NCI-H2227 treated with DMSO at 0.1 percent for 48 hours (cell line): Measurements from ENCODE around the gene LIM2.

Source experiments
- DNase-seq: peaks from one replicate; lab custom pipeline; 2025; lab: John Stamatoyannopoulos, UW

Gene LIM2

GRCh38 chr19:51396175-51396574, 8.4 kb upstream of the LIM2 start:
- DNase-seq, result no peak

- peak; percentile 89 for DNase-seq
Measured at GRCh38 chr19:51394050-51394836, 6.5 kb upstream of the LIM2 start.

- DNase-seq, result no peak
Measured at GRCh38 chr19:51392701-51393100, 4.9 kb upstream of the LIM2 start.

- no peak for DNase-seq
Measured at GRCh38 chr19:51391073-51391611, 3.4 kb upstream of the LIM2 start.

GRCh38 chr19:51389143-51389542, 1.4 kb upstream of the LIM2 start:
- no peak for DNase-seq

GRCh38 chr19:51386882-51387520, 773 bp downstream of the LIM2 start:
- no peak for DNase-seq

GRCh38 chr19:51382004-51382403, 5.8 kb downstream of the LIM2 start:
- DNase-seq, result no peak

GRCh38 chr19:51380379-51380778, 7.4 kb downstream of the LIM2 start:
- DNase-seq, result no peak

DNA sequence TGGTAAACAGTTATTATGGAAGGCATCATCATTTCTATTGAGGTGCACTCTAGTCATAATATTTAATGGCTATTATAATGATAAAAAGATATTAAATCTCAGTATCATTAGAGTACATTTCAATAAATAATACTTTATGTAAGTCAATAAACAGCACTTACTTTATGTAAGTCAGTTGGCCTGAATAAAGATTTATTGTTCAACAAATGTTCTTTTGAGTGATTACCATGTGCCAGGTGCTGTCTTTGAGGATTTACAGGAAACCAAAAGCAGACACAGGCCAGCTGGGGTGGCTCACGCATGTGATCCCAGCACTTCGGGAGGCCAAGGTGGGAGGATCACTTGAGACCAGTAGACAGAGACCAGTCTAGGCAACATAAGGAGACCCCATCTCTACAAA, 10.4 kb downstream of the LIM2 start:
- DNase-seq, result no peak

GRCh38 chr19:51375504-51376221, 12.1 kb downstream of the LIM2 start:
- DNase-seq, result no peak

DNA sequence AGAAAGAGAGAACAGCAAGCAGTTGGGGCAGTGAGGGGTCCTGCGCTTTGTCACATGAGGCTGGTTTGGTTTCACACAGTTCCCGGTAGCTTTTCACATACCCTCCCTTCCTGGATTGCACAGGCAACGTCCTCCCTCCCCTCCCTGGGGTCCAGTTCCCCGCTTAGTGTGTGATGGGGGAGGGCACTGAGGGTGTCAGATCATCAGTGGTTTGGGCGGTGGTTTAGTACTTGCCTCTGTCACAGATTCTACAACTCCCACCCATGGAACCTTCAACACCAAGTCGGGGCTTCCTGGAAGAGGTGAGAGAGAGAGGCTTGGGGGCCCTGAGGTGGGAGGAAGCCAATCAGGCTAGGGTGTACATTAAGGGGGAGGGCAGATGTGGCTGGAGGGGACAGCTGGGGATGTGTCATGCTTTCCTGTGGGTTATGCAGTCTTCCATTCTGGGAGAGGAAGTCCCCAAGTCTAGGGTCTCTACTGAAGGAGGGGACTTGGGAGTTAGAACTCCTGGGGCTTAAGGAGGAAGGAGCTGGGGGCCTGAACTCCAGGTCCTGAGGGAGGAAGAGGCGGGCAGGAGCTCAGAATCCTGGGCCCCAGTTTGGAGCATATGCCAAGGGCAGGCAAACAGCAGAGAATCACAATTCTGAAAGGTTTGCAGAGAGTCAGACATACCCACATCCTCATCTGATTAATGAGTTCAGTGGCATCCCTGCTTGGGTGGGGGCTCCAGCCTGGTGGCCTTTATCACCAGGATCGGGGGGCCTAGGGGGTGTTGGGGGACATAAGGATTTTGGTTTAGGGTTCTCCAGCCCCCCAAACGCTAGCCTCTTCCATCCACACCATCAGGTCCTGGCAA, 14.9 kb downstream of the LIM2 start, which contains the start of gene NKG7:
Gene NKG7 (minus strand): TSS at position 6 of the 856 bp plus-strand sequence. CDS start 119 bp downstream, outside the sequence.
- no peak for DNase-seq

GRCh38 chr19:51372021-51372648, 15.6 kb downstream of the LIM2 start:
- DNase-seq, result no peak

DNA sequence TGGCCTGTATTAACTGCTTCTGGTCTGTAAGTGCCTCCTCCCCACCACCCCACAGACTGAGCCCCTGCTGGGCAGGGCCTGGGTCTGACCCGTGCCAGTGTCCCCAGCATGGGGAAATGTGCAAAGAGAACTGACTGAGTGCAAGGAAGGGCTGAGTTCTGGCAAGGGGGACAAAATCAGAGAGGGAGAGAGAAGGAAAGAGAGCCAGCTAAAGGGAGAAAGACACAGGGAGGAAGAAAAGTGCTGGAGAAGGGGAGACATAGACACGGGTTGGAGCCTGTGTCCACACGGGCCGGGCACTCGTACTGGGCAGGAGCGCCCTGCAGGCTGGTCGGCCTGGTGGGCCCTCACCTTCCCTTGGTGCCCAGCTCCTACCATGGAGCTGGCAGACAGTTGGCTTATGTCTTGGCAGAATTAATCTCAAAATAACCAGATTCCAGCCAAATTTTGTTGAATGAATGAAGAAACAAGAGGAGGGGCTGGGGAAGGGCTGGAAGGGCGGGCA, 16.5 kb downstream of the LIM2 start:
- DNase-seq, result no peak

DNA sequence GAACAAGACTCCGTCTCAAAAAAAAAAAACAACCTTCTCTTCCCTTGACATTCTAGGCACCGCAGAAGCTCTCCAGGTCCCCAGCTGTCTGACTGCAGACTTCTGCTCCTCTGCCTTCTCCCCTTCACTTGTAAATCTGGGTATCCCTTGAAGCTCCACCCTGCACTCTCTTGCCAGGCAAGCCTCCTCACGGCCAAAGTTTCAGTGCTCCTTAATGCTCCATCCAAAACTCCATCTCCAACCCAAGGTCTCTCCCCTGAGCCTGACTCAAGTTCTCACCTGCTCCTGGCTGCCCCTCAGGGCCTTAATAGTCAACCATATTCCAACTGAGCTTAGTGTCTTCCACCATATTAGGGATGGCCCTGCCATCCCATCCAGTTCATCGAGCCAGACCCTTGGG, 17.5 kb downstream of the LIM2 start:
- no peak for DNase-seq

DNA sequence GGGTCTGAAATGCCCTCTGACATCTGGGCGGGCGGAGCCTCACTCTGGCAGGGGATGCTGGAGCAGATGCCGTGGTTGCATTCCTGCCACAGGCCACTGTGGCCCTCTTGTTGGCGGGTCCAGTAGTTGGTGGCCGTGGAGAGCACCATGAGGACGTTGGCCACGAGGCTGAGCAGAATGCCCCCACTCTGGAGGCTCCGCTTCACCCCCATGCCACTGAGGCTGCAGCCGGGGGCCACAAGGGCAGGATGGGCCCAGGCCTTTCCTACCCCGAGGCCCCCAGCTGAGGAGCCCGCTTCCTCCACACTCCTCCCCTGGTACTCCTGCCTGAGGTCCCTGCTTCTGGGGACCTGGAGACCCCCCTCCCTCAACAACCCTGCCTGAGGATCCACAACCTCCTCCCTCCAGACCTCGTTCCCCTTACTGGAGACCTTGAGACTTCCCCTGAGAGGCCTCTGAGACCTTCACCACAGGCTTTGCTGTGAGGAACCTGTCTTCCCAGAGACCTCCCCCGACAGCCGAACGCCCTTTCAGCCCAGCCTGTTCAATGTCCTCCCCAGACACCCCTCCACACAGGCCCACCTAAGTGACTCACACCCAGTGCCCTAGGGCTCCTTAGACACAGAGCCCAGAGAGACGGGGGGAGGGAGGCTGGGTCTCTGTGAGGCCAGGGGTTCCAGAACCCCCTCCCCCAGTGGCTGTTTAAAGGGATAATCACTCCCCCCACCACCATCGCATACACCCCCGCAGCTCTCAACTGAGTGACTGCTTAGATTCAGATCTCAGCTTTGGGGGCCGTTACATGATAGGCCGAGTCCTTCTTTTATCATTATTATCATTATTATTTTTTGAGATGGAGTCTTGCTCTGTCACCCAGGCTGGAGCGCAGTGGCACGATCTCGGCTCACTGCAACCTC, 19.1 kb downstream of the LIM2 start, which contains the start of gene CLDND2:
Gene CLDND2 (minus strand): TSS at position 638 of the 917 bp plus-strand sequence. CDS start 426 bp downstream, at position 212.
- no peak for DNase-seq

- DNase-seq, result peak; percentile 92
Measured at GRCh38 chr19:51367565-51368365, 20.0 kb downstream of the LIM2 start.

DNA sequence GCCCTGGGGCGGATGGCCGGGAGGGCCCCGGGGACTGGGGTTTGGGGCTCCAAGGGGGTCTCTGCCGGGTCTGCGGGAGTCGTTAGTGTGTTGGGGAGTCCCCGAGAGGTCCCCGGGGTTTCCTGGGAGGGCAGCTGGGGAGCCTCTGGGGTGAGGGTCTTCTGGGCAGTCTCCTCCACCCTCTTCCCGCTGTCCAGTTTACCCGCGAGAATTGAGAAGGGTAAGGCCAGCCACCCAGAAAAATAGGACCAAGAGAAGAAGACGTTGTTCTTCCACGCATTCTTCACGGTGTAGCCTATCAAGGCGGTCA, 20.6 kb downstream of the LIM2 start:
- no peak for DNase-seq

DNA sequence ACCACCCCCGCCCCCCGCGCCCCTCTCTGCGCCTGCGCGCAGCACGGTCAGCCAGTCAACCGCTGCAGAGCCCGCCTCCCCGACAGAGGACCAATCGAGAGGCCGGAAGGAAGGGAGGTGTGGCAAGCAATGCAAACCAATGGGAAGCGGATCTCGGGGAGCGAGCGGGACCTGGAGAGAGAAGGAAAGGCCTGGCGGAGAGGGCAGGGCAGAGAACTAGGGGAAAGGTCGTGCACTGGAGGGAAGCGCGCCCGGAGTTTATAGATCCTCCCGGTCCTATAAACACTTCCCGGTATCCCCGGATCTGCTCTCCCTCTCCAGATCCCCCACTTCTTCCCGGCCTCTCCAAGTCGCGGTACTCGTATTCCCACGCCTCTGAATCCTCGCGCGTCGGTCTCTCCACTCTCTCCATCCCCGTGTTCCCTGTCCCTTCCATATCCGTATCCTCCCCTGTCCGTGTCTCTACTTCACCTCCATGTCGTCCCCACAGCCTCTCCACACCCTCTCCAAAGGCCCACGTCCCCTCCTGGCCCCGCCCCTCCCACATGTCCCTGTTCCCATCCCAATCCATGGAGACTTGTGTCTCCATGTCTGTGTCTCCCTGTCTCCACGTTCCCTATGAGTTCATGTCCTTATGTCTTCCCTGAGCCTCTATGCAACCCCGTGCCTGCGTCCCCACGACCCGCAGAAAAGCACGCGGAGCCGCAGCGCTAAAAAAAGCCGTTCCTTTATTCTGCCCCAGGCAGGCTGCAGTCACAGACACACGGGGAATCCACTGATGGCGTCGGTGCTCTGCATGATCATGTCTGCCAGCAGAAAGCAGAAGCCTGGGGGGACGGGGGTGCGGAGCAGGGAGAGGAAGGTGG, 21.2 kb downstream of the LIM2 start:
- DNase-seq, result peak; percentile 88
